AG04449 (cell line): ENCODE results near the gene ADGRL3.

Experiments
- CTCF ChIA-PET: fragments of 350-600 bp; formaldehyde crosslinking; extraction: SDS; loops from one replicate; lab custom pipeline; 2021; ENCODE audit warnings: antibody characterized with exemption; lab: Yijun Ruan, JAX
- POLR2A ChIA-PET: fragments of 400-600, 350-600 bp; formaldehyde crosslinking; extraction: SDS; loops from one replicate; lab custom pipeline; 2020; ENCODE audit warnings: antibody characterized with exemption, inconsistent platforms; lab: Yijun Ruan, JAX
- DNase-seq: peaks from one replicate; pipeline ENCODE4 v3.0.0-alpha.2; 2010; ENCODE audit warnings: low read depth, low spot score
- H3K4me3 ChIP-seq: 2 replicates; pipeline ENCODE4 v1.5.1; 2011; ENCODE audit warnings: low read depth, mild to moderate bottlenecking, control low read depth, low read length
- TF ChIP-seq, protein P1 (sequence below): IDR thresholded peaks from one replicate; pipeline ENCODE4 v1.5.1; 2011; ENCODE audit warnings: mild to moderate bottlenecking, moderate library complexity, low read length, control low read depth, inconsistent platforms; ENCODE audit not compliant: insufficient read depth; ENCODE audit errors: missing control alignments

ADGRL3 gene

DNA sequence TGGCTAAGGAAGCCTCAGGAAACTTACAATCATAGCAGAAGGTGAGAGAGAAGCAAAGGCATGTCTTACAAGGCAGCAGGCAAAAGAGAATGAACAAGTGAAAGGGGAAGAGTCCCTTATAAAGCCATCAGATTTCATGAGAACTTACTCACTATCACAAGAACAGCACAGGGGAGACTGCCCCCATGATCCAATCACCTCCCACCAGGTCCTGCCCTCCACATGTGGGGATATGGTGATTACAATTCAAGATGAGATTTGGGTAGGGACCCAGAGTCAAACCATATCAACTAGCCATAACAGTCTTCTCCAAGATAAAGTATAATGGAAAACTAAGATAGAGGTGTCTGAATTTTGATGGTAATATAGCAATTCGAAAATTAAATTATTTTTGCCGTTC, 534.3 kb downstream of the ADGRL3 start:
- TF ChIP-seq, protein P1, sequence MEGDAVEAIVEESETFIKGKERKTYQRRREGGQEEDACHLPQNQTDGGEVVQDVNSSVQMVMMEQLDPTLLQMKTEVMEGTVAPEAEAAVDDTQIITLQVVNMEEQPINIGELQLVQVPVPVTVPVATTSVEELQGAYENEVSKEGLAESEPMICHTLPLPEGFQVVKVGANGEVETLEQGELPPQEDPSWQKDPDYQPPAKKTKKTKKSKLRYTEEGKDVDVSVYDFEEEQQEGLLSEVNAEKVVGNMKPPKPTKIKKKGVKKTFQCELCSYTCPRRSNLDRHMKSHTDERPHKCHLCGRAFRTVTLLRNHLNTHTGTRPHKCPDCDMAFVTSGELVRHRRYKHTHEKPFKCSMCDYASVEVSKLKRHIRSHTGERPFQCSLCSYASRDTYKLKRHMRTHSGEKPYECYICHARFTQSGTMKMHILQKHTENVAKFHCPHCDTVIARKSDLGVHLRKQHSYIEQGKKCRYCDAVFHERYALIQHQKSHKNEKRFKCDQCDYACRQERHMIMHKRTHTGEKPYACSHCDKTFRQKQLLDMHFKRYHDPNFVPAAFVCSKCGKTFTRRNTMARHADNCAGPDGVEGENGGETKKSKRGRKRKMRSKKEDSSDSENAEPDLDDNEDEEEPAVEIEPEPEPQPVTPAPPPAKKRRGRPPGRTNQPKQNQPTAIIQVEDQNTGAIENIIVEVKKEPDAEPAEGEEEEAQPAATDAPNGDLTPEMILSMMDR, result no peak
- no peak overlapping the region for H3K4me3 ChIP-seq
- DNase-seq, result no peak
- ChIA-PET CTCF (no interaction called here), POLR2A (no interaction called here)

DNA sequence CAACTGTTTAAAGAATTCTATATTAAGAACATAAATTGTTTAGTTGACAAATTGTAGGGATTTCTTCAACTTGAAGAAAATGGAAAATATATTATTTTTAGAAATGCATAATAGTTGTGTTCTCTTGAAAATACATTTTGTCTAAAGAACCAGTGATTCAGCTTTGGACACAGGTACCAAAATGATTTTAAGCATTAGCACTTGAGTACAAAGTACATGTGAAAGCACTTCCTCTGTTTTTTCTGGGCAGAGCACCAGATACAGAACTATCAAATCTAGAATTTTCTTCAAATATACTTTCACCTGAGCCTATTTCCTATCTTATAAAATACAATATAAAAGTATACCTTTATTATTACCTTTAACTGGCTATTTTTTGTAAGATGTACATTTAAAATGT, 539.8 kb downstream of the ADGRL3 start:
- CTCF ChIA-PET, result no interaction called here
- POLR2A ChIA-PET, result no interaction called here
- no peak for DNase-seq
- TF ChIP-seq, protein P1, result no peak
- H3K4me3 ChIP-seq, result no peak overlapping the region

DNA sequence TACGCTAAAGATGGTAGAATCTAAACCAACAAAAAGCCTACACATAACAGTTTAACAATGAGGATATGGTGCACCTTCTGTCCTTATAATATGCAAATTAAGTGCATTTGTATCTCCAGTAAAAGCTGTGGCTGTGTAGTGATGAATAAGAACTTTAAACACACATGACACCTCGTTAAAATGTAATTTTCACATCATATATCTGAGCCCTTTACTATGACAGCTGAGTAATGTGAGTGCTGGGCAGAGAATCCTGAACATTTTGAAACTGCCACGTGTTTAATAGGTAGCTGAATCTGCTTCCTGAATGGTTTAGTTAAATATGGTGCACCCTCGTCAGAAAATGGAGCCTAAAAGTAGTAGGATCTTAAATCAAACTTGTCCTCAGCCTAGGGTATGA, 540.8 kb downstream of the ADGRL3 start:
- CTCF ChIA-PET, result no interaction called here
- TF ChIP-seq, protein P1, result no peak
- POLR2A ChIA-PET, result no interaction called here
- DNase-seq, result no peak
- no peak overlapping the region for H3K4me3 ChIP-seq

DNA sequence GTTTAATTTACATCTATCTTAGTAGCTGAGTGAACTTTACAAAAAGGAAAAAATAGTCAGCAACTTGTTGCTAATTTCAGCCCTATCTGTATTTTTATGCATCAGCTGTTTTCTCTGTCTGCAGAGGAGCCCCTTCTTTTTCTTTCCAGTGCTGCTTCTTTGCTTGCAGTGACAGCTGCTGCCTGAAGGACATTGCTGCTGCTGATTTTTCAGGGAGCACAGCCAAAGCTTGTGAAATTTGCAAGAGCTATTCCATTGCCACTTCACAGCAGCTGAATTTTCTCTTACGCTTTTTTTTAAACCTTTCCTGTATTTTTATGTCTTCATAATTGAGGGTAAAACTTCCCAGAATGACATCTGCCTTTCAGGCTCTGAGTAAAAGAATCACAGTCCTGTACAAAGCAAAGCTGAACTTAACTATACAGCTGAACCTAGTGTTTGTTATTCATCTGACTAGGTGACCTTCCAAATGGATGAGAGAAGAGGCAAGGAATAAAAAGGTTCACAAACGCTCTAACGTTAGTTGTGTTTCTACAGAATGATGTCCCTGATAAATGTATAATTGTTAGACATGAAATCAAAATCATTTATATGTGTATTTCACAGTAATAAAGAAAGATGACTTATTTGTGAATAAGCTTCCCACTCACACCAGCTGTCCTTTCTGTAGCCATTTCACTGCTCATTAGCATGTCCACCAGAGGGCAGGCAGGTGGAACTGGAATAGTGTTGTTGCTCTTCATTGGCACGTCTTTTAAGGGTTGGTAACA, 541.4 kb downstream of the ADGRL3 start:
- H3K4me3 ChIP-seq, result no peak overlapping the region
- ChIA-PET CTCF (no interaction called here), POLR2A (no interaction called here)
- no peak for DNase-seq
- TF ChIP-seq, protein P1, result no peak

DNA sequence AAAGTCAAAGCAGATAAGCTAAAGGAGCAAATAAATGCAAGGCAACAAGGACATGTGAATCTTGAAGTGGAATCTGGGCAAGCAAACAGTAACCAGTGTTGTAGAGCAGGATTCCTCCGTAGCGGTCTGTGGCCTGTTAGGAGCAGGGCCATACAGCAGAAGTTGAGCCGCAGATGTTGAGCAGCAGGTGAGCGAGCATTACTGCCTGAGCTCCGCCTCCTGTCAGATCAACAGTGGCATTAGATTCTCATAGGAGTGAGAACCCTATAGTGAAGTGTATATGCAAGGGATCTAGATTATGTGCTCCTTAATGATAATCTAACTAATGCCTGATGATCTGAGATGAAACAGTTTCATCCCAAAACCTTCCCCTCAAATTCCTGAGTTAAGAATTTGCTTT, 550.7 kb downstream of the ADGRL3 start:
- CTCF ChIA-PET, result no interaction called here
- POLR2A ChIA-PET, result no interaction called here
- TF ChIP-seq, protein P1, result no peak
- DNase-seq, result no peak
- no peak overlapping the region for H3K4me3 ChIP-seq

DNA sequence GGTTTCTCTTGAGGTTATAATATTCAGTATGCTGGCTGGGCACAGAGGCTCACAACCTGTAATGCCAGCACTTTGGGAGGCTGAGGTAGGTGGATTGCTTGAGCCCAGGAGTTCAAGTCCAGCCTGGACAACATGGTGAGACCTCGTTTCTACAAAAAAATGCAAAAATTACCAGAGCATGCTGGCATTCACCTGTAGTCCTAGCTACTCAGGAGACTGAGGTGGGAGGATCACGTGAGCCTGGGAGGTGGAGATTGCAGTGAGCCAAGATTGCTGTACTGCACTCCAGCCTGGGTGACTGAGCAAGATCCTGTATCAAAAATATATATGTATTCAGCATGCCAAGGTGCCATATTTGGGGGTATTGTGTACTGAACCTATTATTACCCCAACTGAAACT, 552.5 kb downstream of the ADGRL3 start:
- CTCF ChIA-PET, result no interaction called here
- H3K4me3 ChIP-seq, result no peak overlapping the region
- TF ChIP-seq, protein P1, result no peak
- POLR2A ChIA-PET, result no interaction called here
- no peak for DNase-seq
